Thyroid gland (tissue), 4 donors: Measurements from ENCODE around the gene ACOX3.

ENCODE experiments used
- CTCF ChIP-seq, 6 experiments: fragments of 200-600 bp in 3 of 6; fragments of 450-650 bp in 3 of 6; sonication (generic) in 3 of 6; IDR thresholded peaks; one replicate each; pipeline ENCODE4 v1.5.1; 2016 to 2019; ENCODE audit warnings: antibody characterized with exemption in 6 of 6, mild to moderate bottlenecking in 2 of 6, inconsistent platforms in 1 of 6, moderate library complexity in 1 of 6
- POLR2A ChIP-seq, 2 donors: fragments of 450-650 bp; IDR thresholded peaks; one replicate each; pipeline ENCODE4 v1.6.1; 2017; ENCODE audit warnings: antibody characterized with exemption in 2 of 2, mild to moderate bottlenecking in 2 of 2, moderate library complexity in 1 of 2

- TF ChIP-seq CTCF (IDR thresholded peaks at IDR 0.05) (no peak), POLR2A (IDR thresholded peaks at IDR 0.05) (no peak)
These were observed 29.0 kb downstream of the ACOX3 start for GRCh38 chr4:8411351-8412180.
